B cell (primary cell): ENCODE measurements around the gene NOTCH1. TPM values are rescaled to one million over a fixed set of nuclear protein-coding genes. Genes with fewer than 3 reads are reported as not detected.

Source experiments
- ATAC-seq: fragments of 200-7000 bp; cut with Tn5 transposase; one replicate; pipeline ENCODE4 v1.10.0; 2021; ENCODE audit warnings: low read depth, mild to moderate bottlenecking, moderate number of reproducible peaks, moderate library complexity
- CTCF ChIA-PET: fragments of 350-600 bp; sonication (Branson Sonifier 250); formaldehyde crosslinking; loops from one replicate; lab custom pipeline; 2021; ENCODE audit warnings: antibody characterized with exemption, inconsistent platforms; lab: Charles Lee
- POLR2A ChIA-PET: fragments of 350-600 bp; sonication (Branson Sonifier 250); formaldehyde crosslinking; loops from one replicate; lab custom pipeline; 2021; ENCODE audit warnings: antibody characterized with exemption; lab: Charles Lee
- DNase-seq: peaks from one replicate; pipeline ENCODE4 v3.0.0; 2013
- H2AFZ ChIP-seq: 2 replicates; pipeline ENCODE4 v1.6.1; 2012; ENCODE audit warnings: mild to moderate bottlenecking, low read depth, low read length; ENCODE audit not compliant: insufficient read depth, poor library complexity, severe bottlenecking
- H3K27ac ChIP-seq, 2 donors: 1 replicate in 1 of 2; 2 replicates in 1 of 2; pipeline ENCODE4 v1.5.1; 2012 to 2013; ENCODE audit warnings: low read length in 2 of 2, mild to moderate bottlenecking in 2 of 2, moderate library complexity in 1 of 2
- H3K27me3 ChIP-seq, 4 experiments: fragments of 200-600 bp in 1 of 4; sonication (generic) in 1 of 4; replicated peaks in 1 of 4; 1 replicate in 2 of 4; 2 replicates in 2 of 4; pipeline versions ENCODE4 v1.6.1 to v1.7.0; 2013 to 2016; ENCODE audit warnings: low read length in 3 of 4, mild to moderate bottlenecking in 2 of 4, mixed read lengths in 1 of 4, moderate library complexity in 1 of 4; ENCODE audit not compliant: insufficient read depth in 4 of 4, control insufficient read depth in 3 of 4; ENCODE audit errors: control extremely low read depth in 1 of 4
- H3K36me3 ChIP-seq, 2 experiments: replicated peaks in 1 of 2; 1 replicate in 1 of 2; 2 replicates in 1 of 2; pipeline versions ENCODE4 v1.6.1 to v1.7.1; 2013; ENCODE audit warnings: low read length in 1 of 2; ENCODE audit not compliant: insufficient read depth in 2 of 2, control insufficient read depth in 1 of 2; ENCODE audit errors: control extremely low read depth in 1 of 2, extremely low read depth in 1 of 2
- H3K4me1 ChIP-seq, 2 donors: fragments of 200-600 bp in 1 of 2; sonication (generic) in 1 of 2; 1 replicate in 1 of 2; 2 replicates in 1 of 2; pipeline versions ENCODE4 v1.5.1 to v1.6.1; 2013 to 2017; ENCODE audit warnings: low read length in 2 of 2; ENCODE audit not compliant: control insufficient read depth in 2 of 2, insufficient read depth in 2 of 2
- H3K4me2 ChIP-seq: replicated peaks from 2 replicates; pipeline ENCODE3; 2012; ENCODE audit warnings: mild to moderate bottlenecking, low read depth, low read length; ENCODE audit not compliant: poor library complexity, severe bottlenecking
- H3K4me3 ChIP-seq, 5 experiments: fragments of 200-600 bp in 1 of 5; sonication (generic) in 1 of 5; 1 replicate in 3 of 5; 2 replicates in 2 of 5; pipeline versions ENCODE4 v1.5.1 to v1.7.0; 2011 to 2016; ENCODE audit warnings: low read length in 4 of 5, mild to moderate bottlenecking in 4 of 5, low read depth in 2 of 5, control low read depth in 1 of 5, moderate library complexity in 1 of 5; ENCODE audit not compliant: insufficient read depth in 1 of 5; ENCODE audit errors: control extremely low read depth in 1 of 5, extremely low read depth in 1 of 5
- H3K79me2 ChIP-seq: fragments of 200-600 bp; sonication (generic); one replicate; pipeline ENCODE4 v1.6.0; 2016; ENCODE audit warnings: low read length; ENCODE audit not compliant: control insufficient read depth, insufficient read depth
- H3K9ac ChIP-seq: fragments of 200-600 bp; sonication (generic); 2 replicates; pipeline ENCODE4 v1.6.1; 2017; ENCODE audit warnings: mild to moderate bottlenecking, low read length, moderate library complexity
- H3K9me3 ChIP-seq, 3 donors: one replicate each; pipeline versions ENCODE4 v1.6.1 to v1.7.1; 2013; ENCODE audit warnings: low read length in 2 of 3; ENCODE audit not compliant: control insufficient read depth in 2 of 3, insufficient read depth in 1 of 3; ENCODE audit errors: control extremely low read depth in 1 of 3
- H4K20me1 ChIP-seq: 2 replicates; pipeline ENCODE4 v1.6.0; 2012; ENCODE audit warnings: mild to moderate bottlenecking, low read length; ENCODE audit not compliant: insufficient read depth, control insufficient read depth, poor library complexity, severe bottlenecking
- H3K27ac Mint-ChIP-seq: one replicate; pipeline ENCODE4 v1.8.0; 2021; ENCODE audit warnings: mixed read lengths
- H3K27me3 Mint-ChIP-seq: one replicate; pipeline ENCODE4 v1.8.0; 2021; ENCODE audit warnings: mixed read lengths
- H3K4me1 Mint-ChIP-seq: one replicate; pipeline ENCODE4 v1.8.0; 2021; ENCODE audit warnings: mixed read lengths
- H3K4me3 Mint-ChIP-seq: one replicate; pipeline ENCODE4 v1.8.0; 2021; ENCODE audit warnings: mixed read lengths
- H3K9me3 Mint-ChIP-seq: one replicate; pipeline ENCODE4 v1.8.0; 2022; ENCODE audit warnings: mixed read lengths; ENCODE audit not compliant: insufficient read depth
- CTCF ChIP-seq: fragments of 200-600 bp; IDR thresholded peaks from one replicate; pipeline ENCODE4 v1.8.0; 2022; ENCODE audit warnings: antibody characterized with exemption, mild to moderate bottlenecking
- EZH2 ChIP-seq: IDR thresholded peaks from 2 replicates; pipeline ENCODE4 v1.6.1; 2012; ENCODE audit warnings: borderline replicate concordance, low read depth, mild to moderate bottlenecking, moderate library complexity, low read length; ENCODE audit not compliant: insufficient read depth, poor library complexity, severe bottlenecking
- WGBS: methylation state at CpG from one replicate; pipeline ENCODE4 v1.1.5; 2013; ENCODE audit warnings: missing lambda C conversion rate; ENCODE audit not compliant: insufficient coverage; 5-methylcytosine and 5-hydroxymethylcytosine counted together
- intact Hi-C: fragments of 100-400 bp; cut with micrococcal nuclease; formaldehyde crosslinking; loops from one replicate; pipeline ENCODE4 v1.10.0; 2022
- polyA plus RNA-seq: library from polyadenylated mRNA; depleted of rRNA; stranded (reverse); fragments of >200 nt; gene quantifications from 2 replicates; pipeline ENCODE4 v1.2.3, GENCODE V29; 2012
- total RNA-seq, 2 donors: library from RNA; stranded (reverse); fragments of 120-200 nt in 1 of 2; gene quantifications; 1 replicate in 1 of 2; 2 replicates in 1 of 2; pipeline versions ENCODE4 v1.2.3 to v1.2.4, GENCODE V29; 2013 to 2022

Gene NOTCH1
- total and polyA plus RNA-seq, 2 donors (not counting 1 experiment from before 2014, with no cell fraction given) = 16.6 to 38.5 TPM

- no peaks in the 10 kb centered on the region for H3K27me3 Mint-ChIP-seq
- WGBS = 98% methylated on average over 14 of the region's 14 CpGs
- ChIA-PET CTCF (no interaction called here), POLR2A (no interaction called here)
- intact Hi-C loops = no loop called here
- peaks cover 100% of the 10 kb centered on the region for H4K20me1 ChIP-seq
- no peaks in the 10 kb centered on the region for H3K9me3 Mint-ChIP-seq
- H3K4me3 Mint-ChIP-seq = no peak overlapping the region
- peaks cover 0 to 88% of the 10 kb centered on the region in 2 experiments for H3K36me3 ChIP-seq
- H3K27ac ChIP-seq = no peak overlapping the region
- ATAC-seq = no peak
- no peak overlapping the region for H2AFZ ChIP-seq
- no peaks in the 10 kb centered on the region for H3K9me3 ChIP-seq
- no peak for DNase-seq
- H3K27me3 ChIP-seq = no peaks in the 10 kb centered on the region
- H3K4me2 ChIP-seq = no peak overlapping the region
- no peak overlapping the region for H3K27ac Mint-ChIP-seq
- H3K79me2 ChIP-seq = peaks cover 99% of the 10 kb centered on the region
- H3K9ac ChIP-seq = no peak overlapping the region
- TF ChIP-seq CTCF (no peak), EZH2 (no peak)
- H3K4me3 ChIP-seq = no peak overlapping the region
- no peaks in the 10 kb centered on the region for H3K4me1 Mint-ChIP-seq
- H3K4me1 ChIP-seq = no peaks in the 10 kb centered on the region
Observed at GRCh38 chr9:136473354-136473721, 72.5 kb downstream of the NOTCH1 start.

GRCh38 chr9:136472640-136473353, 73.1 kb downstream of the NOTCH1 start:
- Mint-ChIP-seq H3K4me1 (no peaks in the 10 kb centered on the region), H3K27ac (no peak overlapping the region), H3K27me3 (no peaks in the 10 kb centered on the region), H3K9me3 (no peaks in the 10 kb centered on the region), H3K4me3 (no peak overlapping the region)
- H3K79me2 ChIP-seq = peaks cover 99% of the 10 kb centered on the region
- 93% methylated on average over 24 of the region's 28 CpGs for WGBS
- ChIA-PET CTCF (interaction anchor here (1.1 to 1.6 kb wide), 2 partner anchors 13 to 190 kb away, joined by 3 to 5 read pairs; no protein-coding TSS in a partner anchor), POLR2A (no interaction called here)
- H3K4me2 ChIP-seq = no peak overlapping the region
- H3K27ac ChIP-seq = no peak overlapping the region
- no peaks in the 10 kb centered on the region for H3K9me3 ChIP-seq
- no peak overlapping the region for H2AFZ ChIP-seq
- intact Hi-C loops = no loop called here
- DNase-seq = no peak
- no peak overlapping the region for H3K9ac ChIP-seq
- ATAC-seq = no peak
- no peak overlapping the region for H3K4me3 ChIP-seq
- peaks cover 100% of the 10 kb centered on the region for H4K20me1 ChIP-seq
- no peaks in the 10 kb centered on the region for H3K27me3 ChIP-seq
- no peaks in the 10 kb centered on the region for H3K4me1 ChIP-seq
- peaks cover 0 to 90% of the 10 kb centered on the region in 2 experiments for H3K36me3 ChIP-seq
- TF ChIP-seq EZH2 = no peak
- TF ChIP-seq CTCF = no peak
